Measurements from ENCODE around the gene NUDC. TPM values are rescaled to one million over a fixed set of nuclear protein-coding genes. Genes with fewer than 3 reads are reported as not detected.

NUDC gene
- total RNA-seq, 1 experiment from 2014 or later, result 161 TPM

DNA sequence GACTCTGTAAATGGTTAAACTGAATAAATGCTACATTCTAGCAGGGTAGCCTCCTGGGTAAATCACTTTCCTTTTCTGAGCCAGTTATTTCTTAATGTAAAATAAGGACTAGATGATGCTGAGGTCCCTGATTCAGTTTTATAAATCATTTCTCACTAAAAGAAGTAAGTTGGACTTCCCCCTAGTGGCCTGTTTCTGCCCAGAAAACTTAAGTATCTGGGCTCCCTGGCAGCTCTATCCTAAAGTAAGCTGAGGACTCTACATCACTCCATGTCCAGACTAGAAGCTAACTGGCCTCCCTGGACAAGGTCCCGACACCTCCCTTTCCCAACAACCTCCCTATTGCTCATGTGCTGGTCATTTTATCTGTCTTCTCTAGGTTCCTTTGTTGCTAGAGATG is 34.4 kb upstream of the NUDC start:
- H3K36me3 ChIP-seq (ENCODE audit: control insufficient read depth, insufficient read depth, low read length), result peaks cover 20% of the 10 kb centered on the region
- TF ChIP-seq, protein P1, sequence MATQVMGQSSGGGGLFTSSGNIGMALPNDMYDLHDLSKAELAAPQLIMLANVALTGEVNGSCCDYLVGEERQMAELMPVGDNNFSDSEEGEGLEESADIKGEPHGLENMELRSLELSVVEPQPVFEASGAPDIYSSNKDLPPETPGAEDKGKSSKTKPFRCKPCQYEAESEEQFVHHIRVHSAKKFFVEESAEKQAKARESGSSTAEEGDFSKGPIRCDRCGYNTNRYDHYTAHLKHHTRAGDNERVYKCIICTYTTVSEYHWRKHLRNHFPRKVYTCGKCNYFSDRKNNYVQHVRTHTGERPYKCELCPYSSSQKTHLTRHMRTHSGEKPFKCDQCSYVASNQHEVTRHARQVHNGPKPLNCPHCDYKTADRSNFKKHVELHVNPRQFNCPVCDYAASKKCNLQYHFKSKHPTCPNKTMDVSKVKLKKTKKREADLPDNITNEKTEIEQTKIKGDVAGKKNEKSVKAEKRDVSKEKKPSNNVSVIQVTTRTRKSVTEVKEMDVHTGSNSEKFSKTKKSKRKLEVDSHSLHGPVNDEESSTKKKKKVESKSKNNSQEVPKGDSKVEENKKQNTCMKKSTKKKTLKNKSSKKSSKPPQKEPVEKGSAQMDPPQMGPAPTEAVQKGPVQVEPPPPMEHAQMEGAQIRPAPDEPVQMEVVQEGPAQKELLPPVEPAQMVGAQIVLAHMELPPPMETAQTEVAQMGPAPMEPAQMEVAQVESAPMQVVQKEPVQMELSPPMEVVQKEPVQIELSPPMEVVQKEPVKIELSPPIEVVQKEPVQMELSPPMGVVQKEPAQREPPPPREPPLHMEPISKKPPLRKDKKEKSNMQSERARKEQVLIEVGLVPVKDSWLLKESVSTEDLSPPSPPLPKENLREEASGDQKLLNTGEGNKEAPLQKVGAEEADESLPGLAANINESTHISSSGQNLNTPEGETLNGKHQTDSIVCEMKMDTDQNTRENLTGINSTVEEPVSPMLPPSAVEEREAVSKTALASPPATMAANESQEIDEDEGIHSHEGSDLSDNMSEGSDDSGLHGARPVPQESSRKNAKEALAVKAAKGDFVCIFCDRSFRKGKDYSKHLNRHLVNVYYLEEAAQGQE (IDR thresholded peaks at IDR 0.05; ENCODE audit: insufficient read depth in 1 of 2, low read depth in 2 of 2, low read length in 1 of 2), result no peak
- TF ChIP-seq CTCF (IDR thresholded peaks at IDR 0.05), result peak; percentile 75; the same call in 1 of the 2 replicates
- no peak for DNase-seq (ENCODE audit: low read depth, low spot score)

GRCh38 chr1:26888231-26888630 is 33.3 kb upstream of the NUDC start:
- CTCF ChIA-PET, result no interaction called here
- ATAC-seq (no peak), DNase-seq (ENCODE audit: low read depth, low spot score) (no peak)
- POLR2A ChIA-PET, result no interaction called here
- peaks cover 17% of the 10 kb centered on the region for H3K4me1 ChIP-seq (ENCODE audit: control insufficient read depth, insufficient read depth, low read length)
- H3K9me3 ChIP-seq (ENCODE audit: control insufficient read depth, insufficient read depth, low read depth, low read length), result no peaks in the 10 kb centered on the region
- BruUV-seq (replicated peaks), result TSS peak; percentile 72
- in situ Hi-C loops (cut with HindIII; ENCODE audit: low pct_unique_long_range_greater_than_20kb, low sequenced_read_pairs) (no loop called here), intact Hi-C loops (cut with micrococcal nuclease; ENCODE audit: unreplicated experiment) (no loop called here)
- no peak for TF ChIP-seq TCF7L2 (IDR thresholded peaks at IDR 0.05; ENCODE audit: low read depth, low read length)
- TF ChIP-seq, protein P1 (IDR thresholded peaks at IDR 0.05; ENCODE audit: insufficient read depth in 1 of 2, low read depth in 2 of 2, low read length in 1 of 2), result no peak
- no peak for TF ChIP-seq POLR2AphosphoS5 (IDR thresholded peaks at IDR 0.05; ENCODE audit: low read depth, low read length)
- TF ChIP-seq SIN3A (IDR thresholded peaks at IDR 0.05; ENCODE audit: borderline replicate concordance, insufficient read depth, low read depth, low read length), result no peak
- TF ChIP-seq CTCF (IDR thresholded peaks at IDR 0.05), result no peak
- H3K27me3 ChIP-seq (ENCODE audit: control insufficient read depth, insufficient read depth, low read length), result no peaks in the 10 kb centered on the region
- H3K4me3 ChIP-seq (ENCODE audit: low read depth in 2 of 2, low read length in 2 of 2), result no peak overlapping the region
- peaks cover 18% of the 10 kb centered on the region for H3K36me3 ChIP-seq (ENCODE audit: control insufficient read depth, insufficient read depth, low read length)
- peak overlapping the region; percentile 95 for H3K27ac ChIP-seq (ENCODE audit: low read length)

More for the DNA sequence above, 34.4 kb upstream of the NUDC start:
- peak; percentile 37; the same call in 1 of the 2 replicates for ATAC-seq
- no TSS peak for BruUV-seq (replicated peaks)
- Histone ChIP-seq H3K4me1 (ENCODE audit: control insufficient read depth, insufficient read depth, low read length) (peaks cover 17% of the 10 kb centered on the region), H3K4me3 (ENCODE audit: low read depth in 2 of 2, low read length in 2 of 2) (no peak overlapping the region), H3K9me3 (ENCODE audit: control insufficient read depth, insufficient read depth, low read depth, low read length) (no peaks in the 10 kb centered on the region), H3K27me3 (ENCODE audit: control insufficient read depth, insufficient read depth, low read length) (no peaks in the 10 kb centered on the region), H3K27ac (ENCODE audit: low read length) (no peak overlapping the region)
- CTCF ChIA-PET, result interaction anchor here (0.6 to 1.6 kb wide), 5 partner anchors 9 to 181 kb away, joined by 3 to 9 read pairs (median 4); no protein-coding TSS in a partner anchor
- in situ Hi-C loops (cut with HindIII; ENCODE audit: low pct_unique_long_range_greater_than_20kb, low sequenced_read_pairs) (no loop called here), intact Hi-C loops (cut with micrococcal nuclease; ENCODE audit: unreplicated experiment) (no loop called here)
- POLR2A ChIA-PET, result interaction anchor here (0.7 kb wide), 1 partner anchor 22 kb away, joined by 4 read pairs; no protein-coding TSS in a partner anchor

Data from Panc1 (cell line).